ENCODE results near the gene SLC2A13. TPM values are rescaled to one million over a fixed set of nuclear protein-coding genes. Genes with fewer than 3 reads are reported as not detected.

Gene SLC2A13
- total and polyA plus RNA-seq, 2 donors (not counting 1 experiment from before 2014, with no cell fraction given) = 5.4 to 10.2 TPM

DNA sequence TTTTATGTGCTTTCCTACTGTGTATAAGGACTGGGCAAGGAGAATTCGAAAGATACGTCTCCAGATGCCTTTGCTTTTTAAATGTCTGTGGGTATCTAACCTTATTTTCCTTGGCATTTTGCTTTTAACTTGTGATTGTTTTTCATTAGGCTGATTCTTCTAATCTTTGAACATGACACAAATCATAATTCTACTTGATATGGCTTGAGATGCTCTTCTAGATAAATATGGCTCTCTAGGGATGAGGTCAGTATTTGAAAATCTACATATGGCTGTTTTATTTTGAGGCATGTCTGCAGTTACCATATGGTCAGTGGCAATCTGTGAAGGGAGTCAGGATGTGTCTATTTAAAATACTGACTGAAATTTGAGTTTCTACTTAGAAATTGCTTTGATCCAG is 139.2 kb downstream of the SLC2A13 start:
- Histone ChIP-seq H4K20me1 (ENCODE audit: control insufficient read depth, extremely low read depth, insufficient read depth, low read length) (no peaks in the 10 kb centered on the region), H3K79me2 (ENCODE audit: control insufficient read depth, insufficient read depth, low read length) (no peaks in the 10 kb centered on the region), H3K27me3 (ENCODE audit: control insufficient read depth, insufficient read depth, low read length) (no peaks in the 10 kb centered on the region), H2AFZ (ENCODE audit: low read length) (no peak overlapping the region), H3K27ac (ENCODE audit: insufficient read depth, low read length) (no peak overlapping the region), H3K4me3 (replicated peaks in 1 of 4; ENCODE audit: control extremely low read depth in 1 of 4, insufficient read depth in 1 of 4, low read depth in 3 of 4, low read length in 4 of 4) (no peak overlapping the region), H3K36me3 (ENCODE audit: control insufficient read depth, insufficient read depth, low read length) (no peaks in the 10 kb centered on the region), H3K4me2 (ENCODE audit: extremely low read depth, insufficient read depth, low read length) (no peak overlapping the region), H3K9ac (ENCODE audit: insufficient read depth, low read length) (no peak overlapping the region), H3K9me3 (ENCODE audit: control insufficient read depth, insufficient read depth, low read depth, low read length) (no peaks in the 10 kb centered on the region), H3K4me1 (ENCODE audit: control insufficient read depth, extremely low read depth, insufficient read depth, low read length) (no peaks in the 10 kb centered on the region)
- no peak for TF ChIP-seq EZH2 (IDR thresholded peaks at IDR 0.05; ENCODE audit: low read length, missing control alignments)
- TF ChIP-seq CTCF (conservative IDR thresholded peaks at IDR 0.05 in 1 of 2, IDR thresholded peaks at IDR 0.05 in 1 of 2; ENCODE audit: low read depth in 1 of 2, low read length in 2 of 2) = no peak
- DNase-seq (ENCODE audit: low read depth in 2 of 2) = no peak

GRCh38 chr12:39966256-39966655 is 139.6 kb downstream of the SLC2A13 start:
- Histone ChIP-seq H3K27me3 (ENCODE audit: control insufficient read depth, insufficient read depth, low read length) (no peaks in the 10 kb centered on the region), H3K36me3 (ENCODE audit: control insufficient read depth, insufficient read depth, low read length) (no peaks in the 10 kb centered on the region), H2AFZ (ENCODE audit: low read length) (no peak overlapping the region), H3K9ac (ENCODE audit: insufficient read depth, low read length) (no peak overlapping the region), H3K4me3 (replicated peaks in 1 of 4; ENCODE audit: control extremely low read depth in 1 of 4, insufficient read depth in 1 of 4, low read depth in 3 of 4, low read length in 4 of 4) (no peak overlapping the region), H3K27ac (ENCODE audit: insufficient read depth, low read length) (no peak overlapping the region), H3K4me1 (ENCODE audit: control insufficient read depth, extremely low read depth, insufficient read depth, low read length) (no peaks in the 10 kb centered on the region), H4K20me1 (ENCODE audit: control insufficient read depth, extremely low read depth, insufficient read depth, low read length) (no peaks in the 10 kb centered on the region), H3K79me2 (ENCODE audit: control insufficient read depth, insufficient read depth, low read length) (no peaks in the 10 kb centered on the region), H3K4me2 (ENCODE audit: extremely low read depth, insufficient read depth, low read length) (no peak overlapping the region), H3K9me3 (ENCODE audit: control insufficient read depth, insufficient read depth, low read depth, low read length) (no peaks in the 10 kb centered on the region)
- no peak for DNase-seq (ENCODE audit: low read depth in 2 of 2)
- TF ChIP-seq EZH2 (IDR thresholded peaks at IDR 0.05; ENCODE audit: low read length, missing control alignments) (no peak), CTCF (conservative IDR thresholded peaks at IDR 0.05 in 1 of 2, IDR thresholded peaks at IDR 0.05 in 1 of 2; ENCODE audit: low read depth in 1 of 2, low read length in 2 of 2) (no peak)

GRCh38 chr12:39959467-39959866 is 146.4 kb downstream of the SLC2A13 start:
- H3K79me2 ChIP-seq (ENCODE audit: control insufficient read depth, insufficient read depth, low read length) = no peaks in the 10 kb centered on the region
- H3K9ac ChIP-seq (ENCODE audit: insufficient read depth, low read length) = no peak overlapping the region

More at GRCh38 chr12:39959467-39959866, 146.4 kb downstream of the SLC2A13 start:
- no peak overlapping the region for H3K4me3 ChIP-seq (replicated peaks in 1 of 4; ENCODE audit: control extremely low read depth in 1 of 4, insufficient read depth in 1 of 4, low read depth in 3 of 4, low read length in 4 of 4)
- no peaks in the 10 kb centered on the region for H3K36me3 ChIP-seq (ENCODE audit: control insufficient read depth, insufficient read depth, low read length)
- H2AFZ ChIP-seq (ENCODE audit: low read length) = no peak overlapping the region
- H4K20me1 ChIP-seq (ENCODE audit: control insufficient read depth, extremely low read depth, insufficient read depth, low read length) = no peaks in the 10 kb centered on the region
- no peaks in the 10 kb centered on the region for H3K9me3 ChIP-seq (ENCODE audit: control insufficient read depth, insufficient read depth, low read depth, low read length)
- H3K4me2 ChIP-seq (ENCODE audit: extremely low read depth, insufficient read depth, low read length) = no peak overlapping the region
- no peaks in the 10 kb centered on the region for H3K4me1 ChIP-seq (ENCODE audit: control insufficient read depth, extremely low read depth, insufficient read depth, low read length)
- H3K27me3 ChIP-seq (ENCODE audit: control insufficient read depth, insufficient read depth, low read length) = no peaks in the 10 kb centered on the region
- no peak for TF ChIP-seq CTCF (conservative IDR thresholded peaks at IDR 0.05 in 1 of 2, IDR thresholded peaks at IDR 0.05 in 1 of 2; ENCODE audit: low read depth in 1 of 2, low read length in 2 of 2)
- DNase-seq (ENCODE audit: low read depth in 2 of 2) = no peak
- H3K27ac ChIP-seq (ENCODE audit: insufficient read depth, low read length) = no peak overlapping the region
